KBM-7 (cell line): ENCODE data around the gene NFKB1.
"Not testable (repeated sequence)": the region's sequence is repeated elsewhere in the genome, so short reads cannot be mapped to it uniquely, and the experiment has no call there.

Experiments
- DNase-seq: peaks from one replicate; pipeline ENCODE4 v3.0.0-alpha.2; 2015
- in situ Hi-C: fragments of 300-500 bp; cut with MboI; formaldehyde crosslinking; loops from 2 replicates; pipeline ENCODE4 v1.14.3; 2020; ENCODE audit warnings: low sequenced_read_pairs, low pct_unique_long_range_greater_than_20kb, mixed read lengths

The NFKB1 gene

DNA sequence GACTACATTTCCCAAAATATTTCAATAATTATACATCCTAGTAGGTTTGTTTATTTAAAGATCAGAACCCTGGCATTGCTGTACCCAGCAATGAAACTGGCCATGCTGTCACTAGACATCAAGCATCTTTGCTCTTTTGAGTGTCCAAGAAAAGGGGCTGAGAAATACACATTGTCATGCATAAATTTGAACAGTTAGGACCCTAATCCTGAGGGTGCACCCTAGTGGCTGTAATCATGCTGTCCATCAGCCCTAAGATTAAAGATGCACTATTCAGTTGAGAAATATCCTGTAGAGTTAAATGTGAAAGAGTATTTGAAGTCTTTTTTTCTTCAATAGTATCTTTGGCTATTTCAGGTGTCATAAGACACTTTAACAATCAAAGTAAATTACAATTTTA lies 108.8 kb downstream of the NFKB1 start:
- peak; percentile 19 for DNase-seq
- in situ Hi-C loops, result loop anchor here (25.0 kb wide), 2 partner anchors 173 to 477 kb away; partner anchors contain the start of genes BDH2 and SLC9B2

DNA sequence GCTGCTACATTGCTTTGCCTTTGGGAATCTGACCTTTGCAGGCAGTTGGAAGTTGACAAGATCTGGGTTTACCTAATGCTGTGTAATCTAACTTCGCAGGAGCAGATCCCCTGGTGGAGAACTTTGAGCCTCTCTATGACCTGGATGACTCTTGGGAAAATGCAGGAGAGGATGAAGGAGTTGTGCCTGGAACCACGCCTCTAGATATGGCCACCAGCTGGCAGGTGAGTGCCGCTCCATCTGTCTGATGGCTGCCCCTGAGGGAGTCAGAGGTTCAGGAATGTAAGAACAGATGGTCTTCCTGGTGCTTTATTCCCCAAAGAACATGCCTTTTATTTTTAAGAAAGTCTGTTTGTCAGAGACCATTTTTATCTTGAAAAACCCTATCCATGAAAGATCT lies 109.3 kb downstream of the NFKB1 start:
- in situ Hi-C loops, result loop anchor here (25.0 kb wide), 2 partner anchors 173 to 477 kb away; partner anchors contain the start of genes BDH2 and SLC9B2
- DNase-seq, result no peak

DNA sequence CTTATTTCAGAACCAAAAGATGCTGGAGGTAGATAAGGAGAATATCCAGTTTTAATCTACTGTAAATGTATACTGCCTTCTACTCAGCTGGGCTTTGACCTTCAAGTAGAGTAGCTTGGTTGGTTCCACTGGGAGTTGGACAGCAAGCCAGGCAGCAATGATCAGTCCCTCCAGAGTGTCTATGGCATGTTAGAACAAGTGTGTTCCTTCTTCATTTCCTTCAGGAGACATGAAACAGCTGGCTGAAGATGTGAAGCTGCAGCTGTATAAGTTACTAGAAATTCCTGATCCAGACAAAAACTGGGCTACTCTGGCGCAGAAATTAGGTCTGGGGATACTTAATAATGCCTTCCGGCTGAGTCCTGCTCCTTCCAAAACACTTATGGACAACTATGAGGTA lies 111.1 kb downstream of the NFKB1 start:
- in situ Hi-C loops, result loop anchor here (25.0 kb wide), 2 partner anchors 175 to 475 kb away; partner anchors contain the start of genes BDH2 and SLC9B2

DNA sequence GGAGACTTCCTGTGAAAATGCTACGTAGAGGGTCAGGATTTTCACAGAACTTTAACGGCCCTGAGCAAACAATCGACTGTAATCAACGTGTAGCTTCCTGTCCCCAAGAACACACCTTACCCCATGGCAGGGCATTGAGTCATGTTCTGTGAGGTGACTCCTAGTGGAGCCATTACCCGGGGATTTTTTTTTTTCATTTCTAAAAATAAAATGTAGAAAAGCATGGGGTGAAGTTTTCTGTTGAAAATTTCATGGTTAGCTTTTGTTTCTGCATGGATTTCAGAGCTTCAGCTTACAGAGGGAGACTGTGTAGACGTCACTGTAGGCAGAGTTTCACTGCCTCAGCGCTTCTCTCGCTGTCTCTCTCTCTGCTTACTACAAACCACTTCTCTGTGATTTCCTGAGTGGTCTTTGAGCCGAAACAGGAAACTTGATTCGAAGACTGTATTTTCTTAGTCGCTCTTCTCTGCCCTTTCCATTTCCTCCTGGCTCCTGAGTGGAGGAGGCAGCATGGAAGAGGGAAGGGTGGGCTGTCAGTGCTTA lies 111.7 kb downstream of the NFKB1 start:
- peak; percentile 39 for DNase-seq
- in situ Hi-C loops, result loop anchor here (25.0 kb wide), 2 partner anchors 176 to 474 kb away; partner anchors contain the start of genes BDH2 and SLC9B2

More for the DNA sequence above, 111.1 kb downstream of the NFKB1 start:
- DNase-seq, result no peak

DNA sequence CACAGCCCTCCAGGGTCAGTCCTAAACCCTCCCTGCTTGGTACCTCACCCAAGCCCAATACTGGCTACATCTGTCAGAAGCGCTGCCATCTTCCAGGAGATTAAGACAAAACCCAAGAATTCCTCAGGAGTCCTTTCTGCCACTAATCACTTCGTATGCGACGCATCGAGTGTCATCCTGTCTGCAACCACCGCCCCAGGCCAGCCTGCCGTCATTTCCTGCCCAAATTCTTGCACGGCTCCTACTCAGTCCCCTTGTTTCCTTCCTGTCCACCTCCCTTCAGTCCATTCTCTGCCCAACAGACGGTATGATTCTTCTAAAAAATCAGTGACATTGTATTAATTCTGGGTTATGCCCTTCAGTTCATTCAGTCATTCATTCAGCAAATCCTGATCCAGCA lies 113.6 kb downstream of the NFKB1 start:
- in situ Hi-C loops, result loop anchor here (25.0 kb wide), 2 partner anchors 178 to 472 kb away; partner anchors contain the start of genes BDH2 and SLC9B2

DNA sequence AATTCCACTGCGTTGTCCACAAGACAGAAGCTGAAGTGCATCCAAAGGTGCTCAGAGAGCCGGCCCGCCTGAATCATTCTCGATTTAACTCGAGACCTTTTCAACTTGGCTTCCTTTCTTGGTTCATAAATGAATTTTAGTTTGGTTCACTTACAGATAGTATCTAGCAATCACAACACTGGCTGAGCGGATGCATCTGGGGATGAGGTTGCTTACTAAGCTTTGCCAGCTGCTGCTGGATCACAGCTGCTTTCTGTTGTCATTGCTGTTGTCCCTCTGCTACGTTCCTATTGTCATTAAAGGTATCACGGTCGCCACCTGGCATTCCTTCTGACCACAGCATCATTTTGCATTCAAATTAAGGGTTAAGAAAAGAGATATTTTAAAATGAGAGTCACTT lies 115.5 kb downstream of the NFKB1 start:
- in situ Hi-C loops, result loop anchor here (25.0 kb wide), 2 partner anchors 179 to 471 kb away; partner anchors contain the start of genes BDH2 and SLC9B2
- DNase-seq, result no peak

More for the DNA sequence above, 113.6 kb downstream of the NFKB1 start:
- no peak for DNase-seq

DNA sequence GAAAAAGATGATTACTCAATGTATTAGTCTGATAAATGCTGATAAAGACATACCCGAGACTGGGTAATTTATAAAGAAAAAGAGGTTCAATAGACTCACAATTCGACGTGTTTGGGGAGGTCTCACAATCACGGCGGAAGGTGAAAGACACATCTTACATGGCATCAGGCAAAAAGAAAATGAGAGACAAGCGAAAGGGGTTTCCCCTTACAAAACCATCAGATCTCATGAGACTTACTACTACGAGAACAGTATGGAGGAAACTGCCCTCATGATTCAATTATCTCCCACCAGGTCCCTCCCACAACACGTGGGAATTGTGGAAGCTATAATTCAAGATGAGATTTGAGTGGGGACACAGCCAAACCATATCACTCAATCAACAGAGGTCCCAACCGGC lies 117.9 kb downstream of the NFKB1 start:
- DNase-seq, result not testable (repeated sequence)
- in situ Hi-C loops, result loop anchor here (25.0 kb wide), 2 partner anchors 182 to 468 kb away; partner anchors contain the start of genes BDH2 and SLC9B2

DNA sequence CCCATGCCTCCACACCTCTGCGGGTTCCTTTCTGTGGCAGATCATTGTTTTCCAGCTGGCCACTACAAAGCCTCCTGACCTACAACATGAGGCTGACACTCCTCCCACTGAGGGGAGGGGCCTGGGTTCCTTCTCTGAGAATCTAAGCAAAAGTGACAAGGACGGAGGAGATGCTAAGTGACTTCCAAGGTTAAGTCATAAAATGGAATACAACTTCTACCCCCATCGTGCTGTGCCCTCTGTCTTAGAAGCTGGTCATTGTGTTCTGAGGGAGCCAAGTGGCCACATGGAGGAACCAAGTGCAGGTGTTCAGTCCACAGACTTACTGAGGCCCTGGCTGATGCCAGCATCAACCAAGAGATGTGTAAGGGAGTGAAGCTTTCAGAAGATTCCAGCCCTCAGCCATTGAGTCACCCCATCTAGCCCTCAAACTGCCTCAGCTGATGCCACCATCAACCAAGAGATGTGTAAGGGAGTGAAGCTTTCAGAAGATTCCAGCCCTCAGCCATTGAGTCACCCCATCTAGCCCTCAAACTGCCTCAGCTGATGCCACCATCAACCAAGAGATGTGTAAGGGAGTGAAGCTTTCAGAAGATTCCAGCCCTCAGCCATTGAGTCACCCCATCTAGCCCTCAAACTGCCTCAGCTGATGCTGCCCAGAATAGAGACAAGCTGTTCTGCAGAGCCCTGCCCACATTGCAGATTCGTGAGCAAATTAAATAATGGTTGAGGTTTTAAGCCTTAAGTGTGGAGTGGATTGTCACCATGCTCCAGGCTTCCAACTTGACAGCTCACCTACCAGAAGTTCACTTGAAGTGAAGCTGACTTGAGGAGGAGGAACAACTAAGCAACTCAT lies 118.8 kb downstream of the NFKB1 start:
- not testable (repeated sequence) for DNase-seq
- in situ Hi-C loops, result loop anchor here (10.0 to 25.0 kb wide), 3 partner anchors 183 to 467 kb away; partner anchors contain the start of genes BDH2 and SLC9B2

DNA sequence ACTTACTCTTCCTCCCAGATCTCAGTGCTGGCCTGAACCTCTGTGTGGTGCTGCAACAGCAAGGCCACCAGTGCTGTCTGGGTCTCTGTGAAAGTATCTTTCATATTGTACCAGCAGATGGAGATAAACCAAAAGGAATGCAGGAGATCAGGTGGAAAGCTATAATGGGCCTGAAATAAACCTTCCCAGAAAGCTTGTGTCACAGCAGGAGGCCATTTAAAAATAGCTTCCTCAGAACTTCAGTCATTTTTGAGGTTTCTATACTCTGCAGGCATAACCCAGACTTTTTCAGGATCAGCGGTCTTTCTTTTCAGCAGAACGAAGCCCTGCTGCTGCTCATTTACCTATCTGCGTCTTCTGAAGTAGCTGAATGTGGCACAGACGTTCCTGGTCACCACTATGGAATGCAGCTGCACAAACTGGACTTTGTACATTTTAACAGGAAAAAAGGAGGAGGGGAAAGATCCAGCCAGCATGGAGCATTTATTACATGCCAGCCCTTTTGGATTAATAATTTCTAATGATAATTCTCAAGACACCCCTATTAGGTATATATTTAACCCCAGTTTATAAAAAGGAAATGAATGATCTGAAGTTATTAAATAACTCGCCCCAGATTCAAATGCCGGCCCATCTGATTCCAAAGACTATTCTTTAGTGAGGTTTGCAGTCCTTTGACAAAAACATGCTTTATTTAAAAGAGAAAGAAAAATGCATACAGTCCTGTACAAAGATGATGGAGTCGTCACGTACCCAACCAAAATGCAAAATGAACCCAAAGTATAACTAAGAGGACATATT lies 119.7 kb downstream of the NFKB1 start:
- in situ Hi-C loops, result loop anchor here (10.0 to 25.0 kb wide), 3 partner anchors 184 to 466 kb away; partner anchors contain the start of genes BDH2 and SLC9B2
- peak; percentile 90 for DNase-seq

DNA sequence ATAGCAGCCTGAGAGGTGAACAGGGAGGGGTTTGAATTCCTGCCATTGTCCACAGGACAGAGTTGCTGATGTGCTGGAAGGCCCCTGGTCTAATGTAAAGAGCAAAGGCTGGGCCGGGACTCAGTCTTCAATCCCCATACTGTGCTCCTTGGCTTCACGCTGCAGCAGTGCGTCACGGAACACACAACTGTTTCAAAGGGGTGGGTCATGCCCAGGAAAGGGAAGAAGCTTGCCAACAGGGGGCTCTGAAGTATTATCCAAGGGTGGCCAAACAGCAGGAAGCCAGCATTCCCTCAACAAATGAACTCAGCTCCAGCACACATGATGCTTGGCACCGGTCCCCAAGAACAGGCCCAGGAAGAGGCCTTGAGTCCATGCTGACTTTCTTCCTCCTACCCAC lies 122.5 kb downstream of the NFKB1 start:
- in situ Hi-C loops, result loop anchor here (10.0 to 25.0 kb wide), 3 partner anchors 186 to 464 kb away; partner anchors contain the start of genes BDH2 and SLC9B2
- peak; percentile 34 for DNase-seq

DNA sequence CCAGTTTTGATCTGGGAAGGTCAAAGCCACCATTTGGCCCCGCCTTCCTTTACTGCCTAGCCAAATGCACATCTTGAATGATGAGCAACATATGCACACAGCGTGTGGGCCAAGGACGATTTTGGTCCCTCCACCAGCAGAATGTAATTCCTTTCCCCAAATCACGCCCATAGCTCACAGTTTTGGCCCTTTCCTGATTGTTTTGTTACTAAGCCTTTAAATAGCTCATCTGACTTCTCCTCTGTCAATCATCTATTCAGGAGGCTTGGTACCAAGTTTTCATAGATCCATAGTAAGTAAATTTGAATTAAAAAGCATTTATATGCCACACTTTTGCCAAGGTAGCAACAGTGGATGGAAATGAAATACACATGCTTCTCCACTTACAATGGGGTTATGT lies 123.3 kb downstream of the NFKB1 start:
- no peak for DNase-seq
- in situ Hi-C loops, result loop anchor here (10.0 to 25.0 kb wide), 3 partner anchors 187 to 463 kb away; partner anchors contain the start of genes BDH2 and SLC9B2

DNA sequence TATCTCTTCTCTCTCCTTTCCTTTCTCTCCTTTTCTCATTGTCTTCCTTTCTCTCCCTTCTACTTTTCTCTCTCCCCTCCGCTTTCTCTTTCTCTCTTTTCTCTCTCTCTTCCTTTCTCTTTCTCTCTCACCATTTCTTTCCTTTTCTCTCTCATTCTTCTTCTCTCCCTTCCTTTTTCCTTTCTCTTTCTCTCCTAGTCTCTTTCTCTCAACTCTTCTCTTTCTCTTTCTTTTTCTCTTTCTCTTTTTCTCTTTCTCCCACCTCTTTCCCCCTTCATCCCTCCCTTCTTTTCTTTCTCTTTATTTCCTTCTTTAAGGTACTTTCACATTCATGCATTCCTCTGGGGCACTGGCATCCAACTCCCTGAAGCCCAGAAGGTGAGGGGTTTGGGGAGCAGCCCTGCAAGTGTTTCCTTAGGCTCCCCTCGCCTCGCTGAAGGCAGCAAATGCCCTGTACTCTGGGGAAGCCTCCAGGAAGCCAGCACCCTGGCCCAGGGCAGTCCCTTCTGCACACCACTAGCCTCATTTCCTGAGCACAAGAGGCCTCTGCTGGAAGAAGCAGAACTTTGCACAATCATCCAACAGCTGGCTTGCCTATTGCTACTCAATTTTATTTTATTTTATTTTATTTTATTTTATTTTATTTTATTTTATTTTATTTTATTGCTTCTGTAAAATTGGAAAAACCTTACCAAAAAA lies 124.2 kb downstream of the NFKB1 start:
- peak; percentile 53 for DNase-seq
- in situ Hi-C loops, result loop anchor here (10.0 kb wide), 1 partner anchor 379 kb away; no protein-coding TSS in a partner anchor

DNA sequence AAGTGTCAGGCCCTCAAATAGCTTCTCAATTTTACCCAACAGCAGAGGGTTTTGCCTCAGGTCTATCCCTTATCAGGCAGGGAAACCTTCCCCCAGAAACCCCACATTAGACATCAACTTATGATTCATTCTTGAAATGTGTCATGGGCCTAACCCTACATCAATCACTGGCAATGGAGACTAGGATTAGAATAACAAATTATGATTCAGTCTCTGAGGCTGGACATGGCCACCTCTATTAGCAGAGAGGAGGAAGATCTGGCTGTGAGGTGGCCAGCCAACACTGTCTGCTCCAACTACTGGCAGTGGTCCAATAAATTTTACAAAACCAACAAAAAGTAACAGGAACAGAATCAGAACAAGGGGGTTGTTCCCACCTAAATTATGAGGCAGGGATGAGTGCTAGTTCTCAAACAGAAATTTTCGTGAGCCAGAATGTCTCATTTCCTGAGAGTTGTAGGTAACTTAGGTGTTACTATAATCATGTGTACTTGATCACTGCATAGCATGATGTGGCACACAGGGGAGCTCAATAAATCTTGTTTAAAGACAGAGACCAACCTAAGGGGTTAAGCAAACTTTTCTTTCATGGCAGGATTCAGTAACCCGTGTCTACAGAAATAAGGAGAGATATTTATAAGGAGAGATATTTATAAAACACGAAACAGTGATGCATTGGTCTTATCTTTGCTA lies 126.8 kb downstream of the NFKB1 start:
- no peak for DNase-seq
- in situ Hi-C loops, result loop anchor here (10.0 kb wide), 1 partner anchor 377 kb away; no protein-coding TSS in a partner anchor

DNA sequence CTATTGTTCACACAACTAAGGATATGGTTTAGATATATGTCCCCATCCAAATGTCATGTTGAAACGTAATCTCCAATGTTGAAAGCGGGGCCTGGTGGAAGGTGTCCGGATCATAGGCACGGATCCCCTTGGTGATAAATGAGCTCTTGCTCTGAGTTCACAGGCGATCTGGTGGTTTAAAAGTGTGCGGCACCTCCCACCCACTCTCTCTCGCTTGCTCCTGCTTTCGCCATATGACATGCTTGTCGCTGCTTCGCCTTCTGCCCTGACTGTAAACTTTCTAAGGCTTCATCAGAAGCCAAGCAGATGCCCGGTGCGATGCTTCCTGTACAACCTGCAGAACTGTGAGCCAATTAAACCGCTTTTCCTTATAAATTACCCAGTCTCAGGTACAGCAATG lies 128.5 kb downstream of the NFKB1 start:
- no peak for DNase-seq
- in situ Hi-C loops, result loop anchor here (10.0 kb wide), 1 partner anchor 375 kb away; no protein-coding TSS in a partner anchor

DNA sequence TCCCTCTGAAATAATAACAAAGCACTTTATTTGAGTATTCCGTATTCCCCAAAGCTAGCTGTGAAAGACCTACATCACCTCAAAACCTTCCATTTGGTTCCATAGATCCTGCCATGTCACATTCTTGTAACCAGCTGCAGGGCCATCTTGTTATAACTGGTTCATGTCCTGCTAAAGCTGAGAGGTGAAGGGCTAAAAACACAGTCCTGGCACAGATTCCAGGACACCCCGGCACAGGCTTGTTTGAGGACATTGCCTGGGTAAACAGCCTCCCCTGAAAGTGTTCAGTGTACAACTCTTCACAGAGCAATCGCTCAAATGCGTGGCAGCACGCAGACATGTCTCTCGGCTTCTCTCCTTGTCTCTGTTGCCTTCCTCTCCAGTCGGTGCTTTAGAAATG lies 130.5 kb downstream of the NFKB1 start:
- no peak for DNase-seq
- in situ Hi-C loops, result no loop called here

DNA sequence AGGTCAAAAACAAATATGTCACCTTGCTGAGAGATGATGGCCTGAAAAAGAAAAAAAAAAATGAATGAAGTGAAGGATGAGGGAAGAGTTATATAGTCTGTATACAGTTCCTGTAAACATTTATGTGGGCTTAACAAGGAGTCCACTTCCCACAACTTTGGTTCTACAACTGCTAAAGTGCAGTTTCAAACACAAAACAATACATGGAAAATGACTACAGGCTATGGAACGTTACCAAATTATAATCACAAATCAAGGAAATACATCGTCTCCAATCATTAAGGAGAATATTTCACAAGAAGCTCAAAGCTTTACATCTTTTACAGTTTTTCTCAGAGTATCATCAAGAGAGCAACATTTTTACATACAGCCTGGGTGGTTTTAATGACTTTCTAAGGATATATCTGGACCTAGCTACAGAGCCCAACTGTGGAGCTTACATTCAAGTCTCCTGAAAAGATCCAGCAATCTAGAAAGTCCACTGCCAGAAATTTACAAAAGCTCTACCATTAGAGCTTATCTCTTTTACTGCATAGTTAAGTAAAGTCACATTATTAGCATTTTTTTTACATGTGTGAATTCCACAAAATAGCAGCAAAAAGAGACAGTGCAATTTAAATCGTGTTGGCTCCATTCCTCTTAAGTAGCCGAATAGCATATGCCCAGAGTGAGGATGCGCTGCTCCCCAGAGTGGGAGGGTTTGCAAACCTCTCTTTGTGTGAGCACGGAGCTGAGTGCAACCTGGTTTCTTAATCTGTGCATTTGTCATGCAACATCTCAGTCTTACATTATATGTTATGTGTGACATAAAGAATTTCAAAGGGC lies 131.3 kb downstream of the NFKB1 start:
- in situ Hi-C loops, result no loop called here

DNA sequence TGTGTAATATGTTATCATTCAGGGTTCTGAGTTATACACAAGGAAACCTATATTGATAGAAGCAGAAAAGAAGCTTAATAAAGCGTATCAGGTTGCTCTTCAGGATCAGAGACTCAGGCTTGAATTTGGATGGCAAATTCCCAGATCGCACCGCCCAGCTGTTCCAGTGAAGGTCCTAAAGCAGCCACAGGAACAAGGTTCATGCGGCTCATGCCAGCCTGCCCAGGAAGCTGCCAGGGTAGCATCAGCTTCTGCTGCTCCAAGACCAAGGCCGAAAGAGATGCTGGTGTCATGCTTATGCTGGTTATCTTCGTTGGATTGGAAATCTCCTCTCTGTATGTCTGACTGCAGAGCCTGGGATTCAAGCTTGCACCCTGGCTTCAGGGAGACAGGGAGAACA lies 131.9 kb downstream of the NFKB1 start:
- no peak for DNase-seq
- in situ Hi-C loops, result no loop called here

More for the DNA sequence above, 131.3 kb downstream of the NFKB1 start:
- no peak for DNase-seq
